SU-DHL-6 (cell line): Measurements from ENCODE around the gene CST8.

ENCODE experiments used
- H2AFZ ChIP-seq: fragments of 200-600 bp; sonication (generic); 2 replicates; pipeline ENCODE4 v1.6.1; 2014; ENCODE audit warnings: low read depth, mild to moderate bottlenecking, moderate library complexity, mixed read lengths, antibody characterized with exemption, low read length; ENCODE audit not compliant: severe bottlenecking
- H3F3A ChIP-seq: fragments of 200-600 bp; shearing (Covaris generic); 2 replicates; pipeline ENCODE4 v1.6.0; 2016; ENCODE audit warnings: antibody characterized with exemption, mild to moderate bottlenecking; ENCODE audit not compliant: insufficient read depth
- H3K27ac ChIP-seq: fragments of 200-600 bp; sonication (generic); 2 replicates; pipeline ENCODE4 v1.5.1; 2016; ENCODE audit warnings: low read depth, mild to moderate bottlenecking, low read length, moderate library complexity, mixed read lengths
- H3K27me3 ChIP-seq: fragments of 200-600 bp; sonication (generic), shearing (Covaris generic); 2 replicates; pipeline ENCODE4 v1.6.0; 2014; ENCODE audit warnings: mild to moderate bottlenecking, low read length
- H3K36me3 ChIP-seq: fragments of 200-600 bp; sonication (generic); 2 replicates; pipeline ENCODE4 v1.6.1; 2014; ENCODE audit warnings: mild to moderate bottlenecking, low read length, mixed read lengths
- H3K4me2 ChIP-seq: fragments of 300-600, 200-600 bp; shearing (Covaris generic), sonication (generic); 2 replicates; pipeline ENCODE4 v1.6.0; 2014; ENCODE audit warnings: low read length, low read depth, mild to moderate bottlenecking; ENCODE audit not compliant: poor library complexity, severe bottlenecking
- H3K4me3 ChIP-seq: fragments of 200-600 bp; sonication (generic); 2 replicates; pipeline ENCODE4 v1.5.1; 2014; ENCODE audit warnings: antibody characterized with exemption, low read length, mild to moderate bottlenecking, mixed read lengths; ENCODE audit not compliant: insufficient read depth, poor library complexity, severe bottlenecking
- H3K79me2 ChIP-seq: fragments of 200-600 bp; sonication (generic); 2 replicates; pipeline ENCODE4 v1.6.1; 2014; ENCODE audit warnings: mild to moderate bottlenecking, low read length, moderate library complexity; ENCODE audit not compliant: insufficient read depth
- H3K9ac ChIP-seq: fragments of 200-600 bp; sonication (generic); 2 replicates; pipeline ENCODE4 v1.7.0; 2014; ENCODE audit warnings: mild to moderate bottlenecking, low read length
- H3K9me2 ChIP-seq: fragments of 200-600 bp; sonication (generic); replicated peaks from 2 replicates; pipeline ENCODE4 v1.6.1; 2014; ENCODE audit warnings: low read length; ENCODE audit not compliant: insufficient read depth
- H3K9me3 ChIP-seq: fragments of 200-600 bp; sonication (generic); 2 replicates; pipeline ENCODE4 v1.6.1; 2014; ENCODE audit warnings: low read length, mixed read lengths; ENCODE audit not compliant: insufficient read depth
- H4K20me1 ChIP-seq: fragments of 200-600 bp; sonication (generic); 2 replicates; pipeline ENCODE4 v1.6.1; 2014; ENCODE audit warnings: low read depth, mild to moderate bottlenecking, antibody characterized with exemption, low read length, moderate library complexity, mixed read lengths
- EZH2phosphoT487 ChIP-seq: fragments of 200-600 bp; sonication (generic), shearing (Covaris generic); conservative IDR thresholded peaks from 2 replicates; pipeline ENCODE4 v1.6.1; 2018; ENCODE audit warnings: mild to moderate bottlenecking, antibody characterized with exemption, low read length, moderate library complexity, mixed read lengths
- TF ChIP-seq, protein P1 (sequence below): fragments of 200-600 bp; sonication (generic); IDR thresholded peaks from one replicate; pipeline ENCODE4 v1.5.1; 2017; ENCODE audit warnings: antibody characterized with exemption, mild to moderate bottlenecking, low read length, moderate library complexity; ENCODE audit not compliant: insufficient read depth, poor library complexity, severe bottlenecking

The CST8 gene

DNA sequence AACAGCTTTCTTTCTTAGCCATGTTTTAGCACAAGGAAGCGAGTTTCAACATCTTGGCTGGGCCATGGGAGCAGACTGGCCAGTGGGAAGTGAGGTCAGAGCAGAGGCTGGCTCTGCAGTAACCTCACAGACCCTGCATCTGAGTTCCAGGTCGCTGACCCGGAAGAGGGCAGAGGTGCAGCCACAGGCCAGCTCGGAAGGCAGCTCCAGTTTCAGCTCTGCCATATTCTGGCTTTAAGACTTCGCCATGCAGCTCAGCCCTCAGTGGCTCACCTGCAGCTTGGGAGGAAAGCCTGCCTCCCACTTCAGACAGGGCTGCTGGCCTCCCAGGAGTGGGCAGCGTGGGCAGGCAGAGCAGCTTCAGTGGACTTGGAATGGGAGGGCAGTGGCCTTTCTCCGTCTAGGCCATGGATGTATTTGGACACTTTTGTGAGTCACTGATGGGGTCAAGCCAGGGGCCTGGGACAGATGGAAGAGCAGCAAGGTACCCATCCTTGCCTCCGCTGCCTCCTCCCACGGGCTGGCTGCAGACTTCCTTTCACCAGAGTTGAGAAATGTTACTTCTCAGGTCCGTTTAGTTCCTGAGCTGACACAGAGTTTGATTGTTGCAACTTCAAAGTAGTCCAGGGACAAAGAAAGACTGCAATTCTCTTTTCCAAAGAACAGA, 18.5 kb downstream of the CST8 start:
- H3K4me3 ChIP-seq, result no peak overlapping the region
- TF ChIP-seq EZH2phosphoT487, result no peak
- TF ChIP-seq, protein P1, sequence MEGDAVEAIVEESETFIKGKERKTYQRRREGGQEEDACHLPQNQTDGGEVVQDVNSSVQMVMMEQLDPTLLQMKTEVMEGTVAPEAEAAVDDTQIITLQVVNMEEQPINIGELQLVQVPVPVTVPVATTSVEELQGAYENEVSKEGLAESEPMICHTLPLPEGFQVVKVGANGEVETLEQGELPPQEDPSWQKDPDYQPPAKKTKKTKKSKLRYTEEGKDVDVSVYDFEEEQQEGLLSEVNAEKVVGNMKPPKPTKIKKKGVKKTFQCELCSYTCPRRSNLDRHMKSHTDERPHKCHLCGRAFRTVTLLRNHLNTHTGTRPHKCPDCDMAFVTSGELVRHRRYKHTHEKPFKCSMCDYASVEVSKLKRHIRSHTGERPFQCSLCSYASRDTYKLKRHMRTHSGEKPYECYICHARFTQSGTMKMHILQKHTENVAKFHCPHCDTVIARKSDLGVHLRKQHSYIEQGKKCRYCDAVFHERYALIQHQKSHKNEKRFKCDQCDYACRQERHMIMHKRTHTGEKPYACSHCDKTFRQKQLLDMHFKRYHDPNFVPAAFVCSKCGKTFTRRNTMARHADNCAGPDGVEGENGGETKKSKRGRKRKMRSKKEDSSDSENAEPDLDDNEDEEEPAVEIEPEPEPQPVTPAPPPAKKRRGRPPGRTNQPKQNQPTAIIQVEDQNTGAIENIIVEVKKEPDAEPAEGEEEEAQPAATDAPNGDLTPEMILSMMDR, result no peak
- H3K9me2 ChIP-seq, result no peaks in the 10 kb centered on the region
- H4K20me1 ChIP-seq, result no peaks in the 10 kb centered on the region
- no peak overlapping the region for H3K9ac ChIP-seq
- no peaks in the 10 kb centered on the region for H3F3A ChIP-seq
- H3K9me3 ChIP-seq, result no peaks in the 10 kb centered on the region
- H3K79me2 ChIP-seq, result no peaks in the 10 kb centered on the region
- H3K36me3 ChIP-seq, result no peaks in the 10 kb centered on the region
- H3K4me2 ChIP-seq, result no peak overlapping the region
- no peak overlapping the region for H2AFZ ChIP-seq
- H3K27ac ChIP-seq, result no peak overlapping the region
- no peaks in the 10 kb centered on the region for H3K27me3 ChIP-seq

DNA sequence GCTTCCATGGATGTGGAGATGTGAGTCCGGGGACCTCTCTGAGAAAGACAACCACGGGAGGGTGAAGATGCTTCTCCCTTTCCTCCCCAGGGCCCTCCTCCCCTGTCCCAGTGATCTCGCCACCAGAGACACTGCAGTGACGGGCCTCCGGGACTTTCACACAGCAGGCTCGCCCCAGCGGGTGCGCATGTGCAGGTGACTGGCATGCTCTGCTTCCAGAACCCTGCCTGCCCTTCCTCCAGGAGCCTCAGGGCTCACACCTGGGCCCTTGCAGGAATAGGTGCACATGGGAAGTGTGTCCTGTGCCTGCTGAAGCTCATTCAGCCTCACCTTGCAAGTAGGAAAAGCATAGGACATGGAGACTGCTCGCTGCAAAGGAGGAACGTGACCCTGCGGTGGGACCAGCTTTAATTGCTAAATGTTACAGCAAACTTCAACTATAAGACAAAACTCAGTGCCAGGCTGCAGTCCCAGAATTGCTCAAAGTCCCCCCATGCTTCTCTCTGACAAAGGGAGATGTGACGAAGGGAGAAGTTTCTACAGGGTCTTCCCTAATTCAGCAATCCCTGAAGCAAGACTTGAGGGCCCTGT, 19.2 kb downstream of the CST8 start:
- TF ChIP-seq, protein P1, result no peak
- H3K4me3 ChIP-seq, result no peak overlapping the region
- no peaks in the 10 kb centered on the region for H3F3A ChIP-seq

DNA sequence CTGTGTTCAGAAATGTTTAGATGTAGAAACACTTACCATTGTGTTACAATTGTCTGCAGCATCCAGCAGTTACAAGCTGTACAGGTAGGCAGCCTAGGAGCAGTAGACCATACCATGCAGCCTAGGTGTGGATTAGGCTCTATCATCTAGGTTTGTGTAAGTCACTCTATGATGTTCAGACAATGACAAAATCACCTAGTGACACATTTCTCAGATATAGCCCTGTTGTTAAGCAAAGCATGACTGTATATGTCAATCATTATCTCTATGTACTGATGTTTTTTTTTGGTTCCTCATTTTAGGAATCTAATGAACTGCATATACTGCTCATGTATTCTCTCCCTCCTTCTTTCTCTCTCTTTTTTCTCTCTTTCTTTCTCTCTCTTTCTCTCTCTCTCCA, 22.2 kb downstream of the CST8 start:
- Histone ChIP-seq H2AFZ (no peak overlapping the region), H4K20me1 (no peaks in the 10 kb centered on the region), H3K27me3 (no peaks in the 10 kb centered on the region), H3K9me2 (no peaks in the 10 kb centered on the region), H3K36me3 (no peaks in the 10 kb centered on the region), H3K27ac (no peak overlapping the region), H3F3A (no peaks in the 10 kb centered on the region), H3K79me2 (no peaks in the 10 kb centered on the region), H3K9me3 (no peaks in the 10 kb centered on the region), H3K4me3 (no peak overlapping the region), H3K4me2 (no peak overlapping the region), H3K9ac (no peak overlapping the region)
- TF ChIP-seq, protein P1, result no peak
- no peak for TF ChIP-seq EZH2phosphoT487

More for the DNA sequence above, 19.2 kb downstream of the CST8 start:
- no peaks in the 10 kb centered on the region for H3K9me2 ChIP-seq
- H3K27me3 ChIP-seq, result no peaks in the 10 kb centered on the region
- H4K20me1 ChIP-seq, result no peaks in the 10 kb centered on the region
- no peak overlapping the region for H3K27ac ChIP-seq
- H3K9me3 ChIP-seq, result no peaks in the 10 kb centered on the region
- no peak overlapping the region for H3K4me2 ChIP-seq
- H3K9ac ChIP-seq, result no peak overlapping the region
- H3K79me2 ChIP-seq, result no peaks in the 10 kb centered on the region
- no peak overlapping the region for H2AFZ ChIP-seq
- H3K36me3 ChIP-seq, result no peaks in the 10 kb centered on the region
